Neural crest cell (in vitro differentiated cells): ENCODE measurements around the gene ZNF541. TPM values are rescaled to one million over a fixed set of nuclear protein-coding genes. Genes with fewer than 3 reads are reported as not detected.

Source experiments
- DNase-seq: peaks from one replicate; pipeline ENCODE4 v3.0.0; 2021; ENCODE audit warnings: low read depth, mixed read lengths, low spot score
- H3K27ac Mint-ChIP-seq: one replicate; pipeline ENCODE4 v1.8.0; 2021; ENCODE audit warnings: mild to moderate bottlenecking, mixed read lengths; ENCODE audit not compliant: unreplicated experiment
- H3K27me3 Mint-ChIP-seq: 2 replicates; pipeline ENCODE4 v1.8.0; 2021; ENCODE audit warnings: low read depth, mild to moderate bottlenecking, mixed read lengths
- H3K36me3 Mint-ChIP-seq: 2 replicates; pipeline ENCODE4 v1.8.0; 2021; ENCODE audit warnings: low read depth, mild to moderate bottlenecking, mixed read lengths
- H3K4me1 Mint-ChIP-seq: 2 replicates; pipeline ENCODE4 v1.8.0; 2021; ENCODE audit warnings: mixed read lengths
- H3K4me3 Mint-ChIP-seq: one replicate; pipeline ENCODE4 v1.8.0; 2021; ENCODE audit warnings: mild to moderate bottlenecking, mixed read lengths
- H3K9me3 Mint-ChIP-seq: 2 replicates; pipeline ENCODE4 v1.8.0; 2021; ENCODE audit warnings: mixed read lengths
- total RNA-seq: library from RNA; stranded (reverse); gene quantifications from 2 replicates; pipeline ENCODE4 v1.2.1, GENCODE V29; 2021
- TF ChIP-seq, protein P1 (sequence below): fragments of 200-600 bp; sonication (generic); conservative IDR thresholded peaks from 2 replicates; pipeline ENCODE4 v1.5.0; 2021; ENCODE audit warnings: antibody characterized with exemption, mild to moderate bottlenecking

The ZNF541 gene
- total RNA-seq, 1 donor from 2014 or later: not detected

DNA sequence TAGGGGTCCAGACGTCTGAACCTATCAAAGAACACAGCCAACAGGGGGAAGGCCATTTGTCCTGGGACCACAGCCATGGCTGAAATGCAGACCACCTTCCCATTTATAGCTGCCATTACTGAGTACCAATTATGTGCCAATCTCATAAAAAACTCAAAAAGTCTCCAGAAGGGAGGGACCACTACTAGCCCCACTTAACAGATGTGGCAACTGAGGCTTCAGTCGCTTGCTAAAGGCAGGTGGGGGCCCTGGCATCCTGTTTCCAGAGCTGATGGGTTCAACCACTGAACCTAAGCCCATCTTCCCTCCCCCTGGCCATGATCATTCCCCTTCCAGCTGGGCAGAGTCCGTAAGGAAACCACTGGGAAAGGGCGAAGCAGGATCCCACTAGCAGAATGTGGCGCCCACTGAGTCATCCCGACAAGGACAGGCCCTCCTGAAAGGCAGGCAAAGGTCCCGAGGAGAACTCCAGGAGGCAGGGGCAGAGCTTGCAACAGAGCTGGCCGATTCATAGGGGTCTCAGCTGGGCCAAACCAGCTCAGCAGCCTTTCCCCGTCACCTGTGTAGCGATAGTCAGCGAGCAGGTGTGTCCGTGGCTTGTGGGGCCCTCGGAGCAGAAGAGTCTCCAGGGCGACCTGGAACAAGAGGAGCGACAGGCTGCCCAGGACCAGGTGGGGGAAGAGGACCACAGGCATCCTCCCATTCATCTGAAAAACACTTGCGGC, 43.8 kb downstream of the ZNF541 start:
- no peaks in the 10 kb centered on the region for H3K36me3 Mint-ChIP-seq
- no peak overlapping the region for H3K27ac Mint-ChIP-seq
- DNase-seq: no peak
- no peaks in the 10 kb centered on the region for H3K9me3 Mint-ChIP-seq
- TF ChIP-seq, protein P1, sequence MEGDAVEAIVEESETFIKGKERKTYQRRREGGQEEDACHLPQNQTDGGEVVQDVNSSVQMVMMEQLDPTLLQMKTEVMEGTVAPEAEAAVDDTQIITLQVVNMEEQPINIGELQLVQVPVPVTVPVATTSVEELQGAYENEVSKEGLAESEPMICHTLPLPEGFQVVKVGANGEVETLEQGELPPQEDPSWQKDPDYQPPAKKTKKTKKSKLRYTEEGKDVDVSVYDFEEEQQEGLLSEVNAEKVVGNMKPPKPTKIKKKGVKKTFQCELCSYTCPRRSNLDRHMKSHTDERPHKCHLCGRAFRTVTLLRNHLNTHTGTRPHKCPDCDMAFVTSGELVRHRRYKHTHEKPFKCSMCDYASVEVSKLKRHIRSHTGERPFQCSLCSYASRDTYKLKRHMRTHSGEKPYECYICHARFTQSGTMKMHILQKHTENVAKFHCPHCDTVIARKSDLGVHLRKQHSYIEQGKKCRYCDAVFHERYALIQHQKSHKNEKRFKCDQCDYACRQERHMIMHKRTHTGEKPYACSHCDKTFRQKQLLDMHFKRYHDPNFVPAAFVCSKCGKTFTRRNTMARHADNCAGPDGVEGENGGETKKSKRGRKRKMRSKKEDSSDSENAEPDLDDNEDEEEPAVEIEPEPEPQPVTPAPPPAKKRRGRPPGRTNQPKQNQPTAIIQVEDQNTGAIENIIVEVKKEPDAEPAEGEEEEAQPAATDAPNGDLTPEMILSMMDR: no peak
- H3K27me3 Mint-ChIP-seq: no peaks in the 10 kb centered on the region
- H3K4me1 Mint-ChIP-seq: no peaks in the 10 kb centered on the region
- no peak overlapping the region for H3K4me3 Mint-ChIP-seq

GRCh38 chr19:47526798-47527197, 46.1 kb downstream of the ZNF541 start:
- Mint-ChIP-seq H3K36me3 (no peaks in the 10 kb centered on the region), H3K9me3 (no peaks in the 10 kb centered on the region), H3K4me3 (no peak overlapping the region), H3K27ac (no peak overlapping the region), H3K27me3 (peaks cover 6% of the 10 kb centered on the region), H3K4me1 (peaks cover 5% of the 10 kb centered on the region)
- no peak for DNase-seq
- TF ChIP-seq, protein P1: no peak

- Mint-ChIP-seq H3K27ac (no peak overlapping the region), H3K9me3 (no peaks in the 10 kb centered on the region), H3K27me3 (peaks cover 19% of the 10 kb centered on the region), H3K4me1 (peaks cover 5% of the 10 kb centered on the region), H3K4me3 (no peak overlapping the region), H3K36me3 (no peaks in the 10 kb centered on the region)
- TF ChIP-seq, protein P1: no peak
- no peak for DNase-seq
These were observed 49.5 kb downstream of the ZNF541 start for GRCh38 chr19:47523473-47523872.

Other genes starting within 250 kb of the ZNF541 start
- not detected in 2 replicates for gene C5AR2, start 241.0 kb downstream of the ZNF541 start, total RNA-seq
- gene DHX34, start 223.8 kb downstream of the ZNF541 start, total RNA-seq: 31.6 and 32.4 TPM in 2 replicates
- gene MEIS3, start 153.6 kb downstream of the ZNF541 start, total RNA-seq: 99.9 and 109 TPM in 2 replicates
- 0.61 and 0.70 TPM in 2 replicates for gene SLC8A2, start 101.3 kb downstream of the ZNF541 start, total RNA-seq
- gene KPTN, start 88.9 kb downstream of the ZNF541 start, total RNA-seq: 30.0 and 30.2 TPM in 2 replicates
- 67.2 and 69.2 TPM in 2 replicates for gene NAPA, start 58.1 kb downstream of the ZNF541 start, total RNA-seq
- 28.5 and 28.9 TPM in 2 replicates for gene BICRA, start 36.0 kb upstream of the ZNF541 start, total RNA-seq
- 0.30 and 0.47 TPM in 2 replicates for gene EHD2, start 140.3 kb upstream of the ZNF541 start, total RNA-seq
- 285 and 304 TPM in 2 replicates for gene NOP53, start 172.4 kb upstream of the ZNF541 start, total RNA-seq
- gene SELENOW, start 205.6 kb upstream of the ZNF541 start, total RNA-seq: 175 and 179 TPM in 2 replicates
- not detected in 2 replicates for gene TPRX1, start 231.4 kb upstream of the ZNF541 start, total RNA-seq
- gene CRX, start 248.8 kb upstream of the ZNF541 start, total RNA-seq: not detected in 2 replicates